GM21717 (cell line): ENCODE results near the gene PKD1L1.

Source experiments
- ATAC-seq: cut with Tn5 transposase; IDR thresholded peaks from one replicate; pipeline ENCODE4 v1.9.1; 2021; ENCODE audit warnings: mild to moderate bottlenecking, moderate library complexity; ENCODE audit not compliant: unreplicated experiment

The PKD1L1 gene

DNA sequence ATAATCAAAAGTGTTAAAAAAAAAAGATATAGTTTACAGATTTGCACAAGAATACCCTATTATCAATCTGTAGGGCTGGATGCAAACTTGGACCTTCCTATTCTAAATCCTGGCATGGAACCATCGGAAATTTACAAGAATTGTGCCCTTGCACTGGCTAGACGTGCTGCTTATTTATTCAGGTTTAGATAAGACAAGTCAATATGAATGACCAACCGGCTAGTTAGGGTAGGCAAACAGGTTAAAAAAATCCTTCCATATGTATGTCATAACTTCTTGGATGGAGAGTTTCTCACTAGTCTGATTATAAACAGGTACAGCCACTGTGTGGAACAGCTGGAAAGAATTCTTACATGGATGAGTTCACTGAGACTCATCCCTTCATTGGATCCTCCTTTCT is 41.4 kb downstream of the PKD1L1 start:
- no peak for ATAC-seq

DNA sequence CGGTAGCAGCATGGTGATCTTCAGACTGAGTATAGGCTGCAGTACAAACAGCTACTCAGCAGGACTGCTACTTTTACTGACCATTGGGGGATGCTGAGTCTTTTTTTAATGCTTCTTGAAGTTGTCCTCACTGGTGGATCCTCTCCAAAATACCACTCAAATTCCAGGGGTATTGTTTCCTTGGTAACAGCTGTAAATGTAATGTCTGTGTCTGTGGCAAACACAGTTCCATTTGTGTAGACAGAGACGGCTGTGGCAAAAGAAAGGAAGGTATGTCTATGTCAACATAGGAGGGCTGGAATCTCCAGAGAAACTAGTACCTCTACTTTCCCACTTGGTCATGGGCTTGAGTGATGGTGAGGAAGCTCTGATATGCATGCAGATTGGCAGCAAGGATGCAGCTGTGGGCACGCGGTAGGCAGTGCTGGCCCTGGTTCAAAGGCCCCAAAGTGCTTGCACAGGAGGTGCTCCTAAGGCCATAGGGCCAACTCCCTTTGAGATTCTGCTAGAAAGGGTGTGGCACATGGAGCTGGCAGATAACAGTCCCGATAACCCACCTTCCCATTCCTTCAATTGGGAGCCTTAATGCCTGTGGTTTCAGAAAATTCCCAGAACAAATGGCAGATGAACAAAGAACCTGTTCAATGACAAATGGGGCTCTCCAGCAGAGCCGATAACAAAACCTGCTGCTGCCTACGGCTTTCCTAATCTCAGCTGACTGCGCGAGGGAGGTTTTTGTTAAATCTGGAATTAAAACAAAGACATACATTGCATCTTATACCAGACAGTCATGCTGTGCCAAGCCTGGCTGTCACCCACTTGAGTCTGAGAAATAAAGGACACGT is 43.0 kb downstream of the PKD1L1 start:
- no peak for ATAC-seq

DNA sequence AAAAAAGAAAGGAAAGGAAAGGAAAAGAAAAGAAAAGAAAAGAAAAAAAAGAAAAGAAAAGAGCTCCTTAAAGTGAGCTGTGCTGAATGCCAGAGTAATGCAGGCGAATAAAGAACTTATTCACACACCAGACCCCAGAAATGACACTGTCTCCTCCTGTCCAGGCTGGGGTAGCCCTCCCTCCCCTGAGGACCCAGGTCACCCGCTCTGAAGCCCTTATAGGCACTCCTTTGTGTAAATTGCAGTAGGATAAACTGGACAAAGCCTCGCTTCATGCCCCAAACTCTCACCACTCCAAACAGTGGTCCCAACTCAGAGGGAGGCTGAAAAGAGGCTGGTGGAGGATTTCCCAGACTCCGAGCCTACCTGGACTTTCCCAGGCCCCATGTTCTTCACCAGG is 46.3 kb downstream of the PKD1L1 start:
- ATAC-seq: no peak

DNA sequence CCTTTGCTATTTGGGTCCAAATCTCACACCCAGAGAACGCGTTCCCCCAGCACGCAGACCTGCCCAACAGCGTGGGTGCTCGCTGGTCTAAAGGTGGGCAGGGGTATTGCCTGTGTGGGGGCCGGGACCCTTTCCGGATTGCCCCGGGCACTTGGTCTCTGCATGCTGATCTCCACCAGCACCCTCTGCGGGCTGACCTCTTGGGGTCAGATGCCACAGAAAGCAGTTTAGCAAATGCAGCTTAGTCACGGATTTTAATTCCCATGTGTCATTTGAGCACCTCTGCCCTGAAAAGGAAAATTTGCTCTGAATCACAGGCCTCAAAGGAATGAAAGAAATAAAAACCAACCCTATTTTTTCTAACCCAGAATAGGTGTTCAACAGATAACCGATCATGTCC is 46.7 kb downstream of the PKD1L1 start:
- no peak for ATAC-seq

DNA sequence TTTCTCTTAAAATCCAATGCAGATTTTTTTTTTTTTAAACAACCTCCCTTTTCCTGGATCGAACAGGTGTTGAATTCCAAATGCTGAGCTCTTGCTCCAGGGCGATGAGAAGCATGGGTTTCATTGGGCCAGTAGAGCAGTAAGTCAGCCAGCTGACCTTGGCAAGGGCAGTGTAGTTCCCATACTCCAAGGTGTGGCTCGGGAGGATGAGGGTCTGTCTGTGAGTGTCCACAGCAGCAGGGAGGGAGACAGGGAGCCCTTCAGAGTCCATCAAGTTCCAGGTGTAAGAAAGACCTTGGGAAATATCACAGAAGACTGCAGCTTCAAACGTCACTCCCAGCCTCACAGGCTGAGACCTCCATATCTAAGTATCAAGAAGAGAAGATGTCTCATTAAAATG is 50.4 kb downstream of the PKD1L1 start:
- no peak for ATAC-seq

DNA sequence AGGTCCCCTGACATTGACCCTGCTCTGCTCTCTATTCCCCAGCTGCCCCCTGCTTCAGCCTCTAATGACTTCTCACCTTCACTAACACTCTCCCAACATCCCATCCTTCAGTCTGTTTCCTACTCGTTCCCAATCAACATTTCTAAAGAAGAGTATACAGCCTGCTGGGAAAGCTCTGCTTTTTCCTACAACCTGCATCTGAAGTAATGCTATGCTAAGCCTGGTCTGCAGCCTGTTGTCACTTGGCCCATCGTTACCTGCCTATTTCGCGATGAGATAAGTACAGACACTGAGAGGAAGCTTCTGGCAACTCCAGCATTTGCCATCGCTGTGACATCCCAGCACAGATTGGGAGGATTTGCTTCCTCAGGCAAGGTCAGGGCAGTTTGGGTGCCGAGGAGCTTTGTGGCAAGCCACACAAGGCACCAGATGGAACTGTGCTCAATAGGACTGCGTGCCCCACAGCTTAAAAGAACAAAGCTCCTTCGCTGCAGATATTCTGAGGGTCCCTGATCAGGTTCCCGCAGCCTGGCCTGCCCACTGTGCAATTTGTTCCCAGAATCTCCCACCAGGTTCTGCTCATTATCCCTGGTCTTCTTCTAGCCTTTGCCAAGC is 51.4 kb downstream of the PKD1L1 start:
- no peak for ATAC-seq

DNA sequence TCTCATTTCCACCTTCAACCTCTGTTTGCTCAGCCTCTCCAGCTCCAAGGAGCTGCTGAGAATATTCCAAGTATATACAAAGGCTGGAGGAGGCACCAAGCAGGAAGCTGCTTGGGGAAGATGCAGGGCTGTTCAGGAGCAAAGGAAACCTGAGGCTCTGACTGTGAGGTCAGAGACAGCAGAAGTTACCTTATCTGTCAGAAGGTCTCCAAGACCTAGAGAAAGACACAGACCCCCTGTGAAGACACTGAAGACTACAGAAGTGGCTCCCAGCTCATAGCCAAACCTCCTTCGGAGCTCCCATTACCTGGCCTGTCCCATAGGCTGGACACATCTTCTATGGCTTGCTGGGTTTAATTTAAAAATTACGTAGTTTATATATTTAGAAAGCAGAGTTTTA is 53.2 kb downstream of the PKD1L1 start:
- ATAC-seq: no peak

DNA sequence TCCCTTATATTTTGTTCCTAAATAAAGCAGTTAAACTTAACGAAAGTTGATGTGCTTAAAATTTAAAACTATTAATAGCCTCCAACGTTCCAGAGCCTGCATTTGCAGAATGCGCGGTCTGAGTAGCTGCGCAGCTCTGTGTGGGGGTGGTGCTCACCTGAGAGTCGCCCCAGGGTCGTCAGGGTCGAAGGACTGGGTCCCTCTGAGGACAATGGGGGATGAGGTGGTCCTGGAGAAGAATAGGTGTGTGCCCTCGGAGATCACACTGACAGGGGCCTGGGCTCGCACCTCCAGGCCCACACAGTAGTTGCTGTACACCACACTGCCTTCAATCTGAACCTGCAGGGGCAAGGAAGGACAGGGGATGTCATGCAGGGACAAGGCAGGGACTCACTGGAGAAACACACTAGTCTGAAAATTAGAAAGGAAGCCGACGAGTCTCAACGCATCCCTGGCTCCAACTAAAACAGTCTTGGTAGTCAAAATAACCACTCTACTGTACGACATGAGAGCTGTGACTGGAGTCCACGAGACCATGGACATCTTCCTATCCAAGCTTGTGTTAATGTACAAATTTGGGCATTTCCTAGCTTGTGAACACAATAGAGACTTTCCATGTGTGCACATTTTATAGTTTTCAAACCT is 54.4 kb downstream of the PKD1L1 start:
- no peak for ATAC-seq

DNA sequence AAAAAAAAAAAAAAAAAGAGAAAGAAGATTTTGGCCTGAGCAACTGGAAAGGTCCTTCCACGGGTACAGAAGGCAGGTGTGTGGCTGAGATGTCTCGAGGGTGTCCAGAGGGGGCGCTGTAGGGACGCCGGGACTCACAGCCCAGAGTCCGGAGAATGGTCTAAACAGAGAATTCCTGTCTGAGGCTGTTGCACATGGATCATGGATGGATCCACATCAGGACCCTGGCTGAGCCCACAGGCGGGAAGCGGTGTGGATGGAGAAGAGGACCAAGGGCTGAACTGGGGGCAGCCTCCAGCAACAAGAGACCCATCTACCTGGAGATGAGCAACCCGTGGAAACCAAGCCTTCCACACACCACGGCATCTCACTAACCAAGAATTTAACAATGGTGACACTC is 55.0 kb downstream of the PKD1L1 start:
- ATAC-seq: no peak

DNA sequence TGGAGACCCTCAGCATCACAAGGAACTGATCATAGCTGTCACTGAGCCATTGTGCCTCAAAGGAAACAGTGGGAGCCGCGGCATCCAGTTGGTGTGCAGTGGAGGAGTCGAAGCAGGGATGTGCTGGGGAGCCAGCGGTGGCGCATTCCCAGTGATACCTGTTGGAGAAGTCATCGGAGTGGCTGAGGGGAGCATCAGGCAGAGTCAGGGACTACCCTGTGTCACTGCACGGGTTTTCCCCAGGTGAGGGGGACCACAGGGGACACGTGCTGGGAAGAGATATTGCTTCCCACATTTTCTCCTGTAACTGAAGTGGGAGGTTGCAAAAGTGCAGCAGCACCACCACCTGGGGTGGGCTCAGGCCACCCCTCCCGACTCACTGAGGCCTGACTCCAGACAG is 57.7 kb downstream of the PKD1L1 start:
- no peak for ATAC-seq

DNA sequence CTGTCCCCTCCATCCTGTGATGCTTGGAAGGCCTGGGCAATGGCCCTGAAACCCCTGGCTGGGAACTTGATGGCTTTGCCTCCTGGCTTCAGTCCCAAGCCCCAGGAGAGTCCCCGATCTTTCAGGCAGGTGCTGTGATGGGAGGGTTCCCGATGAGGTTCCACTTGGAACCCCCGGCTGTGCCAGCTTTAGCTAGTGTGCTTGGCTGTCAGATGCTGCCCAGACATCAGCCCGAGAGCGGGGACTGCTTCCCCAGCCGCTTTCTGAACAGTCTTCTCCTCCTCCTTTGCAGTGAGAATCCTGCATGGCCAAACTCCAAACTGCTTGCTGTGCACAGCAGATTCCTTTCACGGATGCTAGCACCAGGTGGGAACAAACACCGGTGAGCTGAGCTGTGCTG is 58.1 kb downstream of the PKD1L1 start:
- no peak for ATAC-seq

DNA sequence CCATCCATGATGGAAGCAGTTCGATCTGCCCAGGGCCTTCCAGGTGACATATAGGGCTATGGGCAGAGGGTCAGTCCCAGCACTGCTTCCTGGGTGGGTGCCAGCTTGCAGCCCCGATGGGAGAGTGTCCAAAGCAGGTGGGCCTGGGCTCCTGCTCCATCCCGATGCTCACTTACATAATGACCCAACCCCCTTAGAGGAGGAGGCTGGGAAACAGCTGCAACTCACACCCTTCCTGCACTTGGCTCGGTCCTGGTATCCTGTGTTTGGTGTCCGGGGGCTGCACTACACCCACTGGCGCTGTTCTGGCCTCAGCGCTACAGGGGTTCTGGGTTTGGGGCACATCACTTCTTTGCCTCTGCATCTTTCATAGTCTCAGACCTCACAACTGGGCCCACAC is 58.5 kb downstream of the PKD1L1 start:
- no peak for ATAC-seq

DNA sequence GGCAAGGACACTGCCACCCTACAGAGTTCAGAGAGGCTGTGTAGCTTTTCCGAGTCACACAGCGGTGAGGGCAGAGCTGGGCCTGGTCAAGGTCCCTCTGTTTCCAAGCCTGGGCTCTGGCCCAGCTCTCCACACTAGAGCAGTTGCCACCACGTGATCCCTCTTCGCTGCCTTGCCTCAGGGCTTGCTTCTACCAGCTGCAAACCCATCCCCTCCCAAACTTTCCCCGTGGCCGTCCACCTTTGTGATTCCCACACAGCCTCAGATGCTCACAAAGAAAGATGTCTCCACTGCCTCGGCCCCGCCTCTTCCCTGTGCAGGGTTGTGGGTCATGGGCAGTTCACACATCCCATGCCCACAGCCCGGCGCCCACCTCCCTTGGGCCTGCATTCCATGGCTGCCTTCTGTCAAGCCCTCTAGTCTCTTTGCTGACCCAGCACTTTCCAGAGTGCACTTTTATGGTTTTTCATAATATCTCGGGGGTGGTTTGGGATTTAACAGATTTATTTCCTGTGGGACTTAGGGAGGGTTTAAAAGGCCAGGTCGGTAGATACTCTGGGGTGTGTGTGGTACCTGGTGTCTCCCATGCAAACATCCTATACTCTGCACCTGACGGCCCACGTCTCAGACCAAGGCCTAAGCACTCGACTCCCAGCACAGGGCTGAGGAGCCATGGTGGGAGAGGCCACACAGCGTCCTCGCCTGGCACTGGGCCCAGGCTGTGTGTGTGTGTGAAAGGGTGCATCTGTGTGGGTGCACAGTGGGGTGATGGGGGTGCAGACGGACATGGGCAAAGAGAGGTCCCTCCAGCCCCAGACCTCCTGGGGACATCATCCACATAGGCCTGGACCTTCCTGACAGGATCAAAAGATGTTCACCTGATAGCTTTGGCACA is 59.6 kb downstream of the PKD1L1 start:
- no peak for ATAC-seq

DNA sequence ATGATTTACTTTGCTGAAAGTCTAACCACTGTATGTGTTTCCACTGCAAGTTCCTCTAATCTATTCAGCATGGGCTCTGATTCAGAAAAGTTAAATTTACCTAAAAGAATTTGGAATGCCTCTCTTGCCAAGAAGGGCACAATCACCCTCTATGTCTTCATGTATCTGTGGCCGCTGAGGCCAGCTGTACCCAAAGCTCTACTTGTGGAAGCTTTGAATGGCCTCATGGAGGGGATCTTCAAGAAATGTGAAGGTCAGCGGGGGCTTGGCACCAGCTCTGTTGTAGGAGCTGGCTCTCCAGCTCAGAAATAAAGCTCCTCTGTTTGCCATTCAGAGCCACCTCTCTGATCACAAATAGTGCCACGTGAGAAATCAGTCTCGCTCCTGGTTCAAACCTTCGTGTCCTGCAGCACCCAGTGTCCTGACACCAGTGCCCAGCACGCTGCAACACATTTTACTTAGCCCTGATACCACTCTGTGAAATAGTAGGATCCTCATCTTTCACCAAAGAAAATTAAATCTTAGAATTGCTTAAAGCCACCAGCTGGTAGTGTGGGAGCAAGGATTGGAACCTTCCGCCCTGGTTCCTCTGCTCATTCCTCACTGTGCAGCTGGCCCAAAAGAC is 61.1 kb downstream of the PKD1L1 start:
- ATAC-seq: no peak

DNA sequence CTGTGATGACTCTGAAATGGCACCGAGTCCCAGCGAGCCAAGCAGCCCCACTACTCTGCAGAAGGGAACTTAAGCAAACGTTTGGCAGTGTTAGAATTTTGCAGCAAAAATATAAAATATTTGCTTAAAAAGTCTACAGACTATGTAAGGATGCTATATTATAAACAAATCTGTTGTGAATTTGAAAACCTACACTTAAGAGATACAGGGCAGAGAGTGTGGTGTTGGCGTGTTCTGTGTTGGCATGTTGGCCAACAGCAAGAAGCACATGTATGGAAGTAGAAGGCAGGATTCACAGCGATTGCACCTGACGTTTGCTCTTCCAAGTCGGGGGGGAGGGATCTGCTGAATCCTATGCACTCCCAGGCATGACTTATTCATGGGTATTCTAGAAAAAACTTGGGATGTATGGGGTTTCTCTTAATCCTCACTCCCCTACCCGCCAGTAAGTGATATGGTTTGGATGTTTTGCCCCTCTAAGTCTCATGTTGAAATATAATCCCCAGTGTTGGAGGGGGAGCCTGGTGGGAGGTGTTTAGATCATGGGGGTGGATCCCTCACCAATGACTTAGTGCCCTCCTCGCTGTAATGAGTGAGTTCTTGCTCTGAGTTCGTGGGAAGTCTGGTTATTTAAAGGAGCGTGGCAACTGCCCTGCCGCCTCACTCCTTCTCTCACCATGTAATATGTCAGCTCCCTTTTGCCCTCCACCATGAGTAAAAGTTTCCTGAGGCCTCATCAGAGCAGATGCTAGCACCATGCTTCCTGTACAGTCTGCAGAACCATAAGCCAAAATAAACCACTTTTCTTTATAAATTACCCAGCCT is 62.1 kb downstream of the PKD1L1 start:
- no peak for ATAC-seq

DNA sequence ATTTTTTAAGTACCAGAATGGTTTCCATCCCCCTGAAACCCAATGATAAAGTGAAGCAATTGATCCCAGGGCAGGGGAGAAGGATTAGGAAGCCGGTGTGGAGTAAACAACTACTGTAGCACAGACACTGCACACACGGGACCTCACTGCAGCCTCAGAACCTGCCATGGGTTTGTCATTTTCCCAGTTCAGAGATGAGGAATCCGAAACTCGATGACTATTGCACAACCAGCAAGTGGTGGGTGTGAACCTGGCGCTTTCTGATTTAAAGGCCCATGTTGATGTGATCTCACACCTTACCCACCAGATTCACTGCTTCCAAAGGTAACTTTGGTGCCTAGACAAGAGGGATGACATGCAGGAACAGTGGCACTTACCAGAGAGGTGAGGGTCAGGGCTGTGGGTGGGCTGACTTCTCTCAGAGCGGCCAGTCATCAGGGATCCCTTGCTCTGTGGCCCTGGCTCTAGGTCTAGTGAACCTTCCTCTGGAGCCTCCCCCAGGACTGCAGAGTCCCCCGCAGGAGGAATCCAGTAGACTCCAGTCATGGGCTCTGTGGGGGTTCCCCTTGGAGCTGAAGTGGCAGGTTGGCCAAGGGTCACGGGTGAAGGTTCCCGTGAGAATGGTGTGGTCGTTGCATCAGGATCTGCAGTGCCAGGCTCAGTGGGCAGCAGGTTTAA is 62.8 kb downstream of the PKD1L1 start:
- peak; percentile 48 for ATAC-seq

DNA sequence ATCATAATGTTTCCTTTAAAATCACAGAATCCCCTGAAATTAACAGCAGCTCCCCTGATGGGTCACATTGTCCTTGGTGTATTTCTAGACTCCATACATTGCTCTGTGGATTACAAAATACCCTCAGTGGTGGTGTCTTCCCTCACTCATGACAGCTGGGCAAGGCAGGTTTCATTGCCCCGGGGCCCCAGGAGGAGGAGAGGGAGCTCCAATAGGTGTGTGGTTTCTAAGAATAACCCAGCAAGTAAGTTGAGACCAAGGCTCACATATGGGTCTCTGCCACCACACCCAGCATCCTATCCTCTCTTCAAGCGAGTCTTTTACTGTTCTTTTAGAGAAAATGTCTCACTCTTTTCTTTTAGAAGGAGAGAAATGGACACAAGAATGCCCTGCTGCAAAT is 63.6 kb downstream of the PKD1L1 start:
- no peak for ATAC-seq

DNA sequence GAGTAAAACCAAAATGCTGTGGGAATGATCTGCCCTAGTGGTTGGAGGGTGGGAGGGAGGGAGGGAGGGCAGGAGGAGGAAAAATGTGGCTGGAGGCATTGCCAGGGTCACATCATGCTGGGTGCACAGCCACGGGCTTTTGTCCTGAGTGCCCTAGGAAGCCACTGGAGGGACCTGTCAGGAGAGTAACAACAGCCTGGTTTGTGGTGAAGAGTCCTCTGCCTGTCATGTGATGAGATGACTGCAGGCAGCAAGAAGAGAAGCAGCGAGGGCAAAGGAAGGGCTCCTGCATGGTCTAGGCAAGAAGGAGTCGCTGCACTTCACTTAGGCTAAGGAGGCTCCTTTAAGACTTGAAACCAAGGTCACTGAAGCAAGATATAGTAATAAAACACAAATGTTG is 65.6 kb downstream of the PKD1L1 start:
- ATAC-seq: no peak

DNA sequence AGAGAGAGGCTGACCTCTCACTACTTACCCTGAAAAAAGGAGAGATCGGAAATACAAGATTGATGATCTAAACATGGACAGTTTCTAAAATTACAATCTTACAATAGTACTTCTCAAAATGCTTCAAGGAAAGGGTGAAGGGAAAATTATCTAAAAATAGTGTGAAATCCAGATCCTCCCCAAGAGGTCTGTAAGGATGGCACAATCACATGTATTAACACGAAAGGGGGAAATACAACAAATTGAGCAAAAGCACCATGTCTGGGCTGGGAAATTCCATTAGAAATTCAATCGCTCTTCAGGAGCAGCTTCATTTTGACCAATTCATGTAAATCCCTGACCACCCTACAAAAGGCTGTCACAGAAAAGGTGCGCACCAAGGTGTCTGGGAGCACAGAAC is 67.0 kb downstream of the PKD1L1 start:
- ATAC-seq: no peak
